DMS114 treated with DMSO at 0.1 percent for 48 hours (cell line): ENCODE results near the gene SRD5A1.

Source experiments
- DNase-seq: peaks from one replicate; lab custom pipeline; 2025; ENCODE audit not compliant: unreplicated experiment; lab: John Stamatoyannopoulos, UW

SRD5A1 gene

DNA sequence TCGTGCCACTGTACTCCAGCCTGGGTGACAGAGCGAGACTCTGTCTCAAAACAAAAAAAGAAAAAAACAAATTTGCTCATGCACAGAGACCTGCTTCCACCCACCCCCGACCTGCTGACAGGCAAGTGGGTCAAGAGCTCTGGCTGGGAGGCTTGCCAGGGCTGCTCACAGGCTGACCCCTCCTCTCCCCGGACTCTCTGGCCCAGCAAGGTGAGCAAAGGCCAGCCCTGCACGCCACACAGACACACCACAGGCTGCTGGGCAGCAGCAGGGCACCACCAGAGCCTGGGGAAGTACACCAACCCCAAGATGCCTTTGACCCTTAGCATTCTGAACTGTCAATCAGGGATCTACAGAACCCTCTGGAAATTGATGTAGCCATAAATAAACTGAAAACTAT, 29.6 kb upstream of the SRD5A1 start:
- DNase-seq = no peak

DNA sequence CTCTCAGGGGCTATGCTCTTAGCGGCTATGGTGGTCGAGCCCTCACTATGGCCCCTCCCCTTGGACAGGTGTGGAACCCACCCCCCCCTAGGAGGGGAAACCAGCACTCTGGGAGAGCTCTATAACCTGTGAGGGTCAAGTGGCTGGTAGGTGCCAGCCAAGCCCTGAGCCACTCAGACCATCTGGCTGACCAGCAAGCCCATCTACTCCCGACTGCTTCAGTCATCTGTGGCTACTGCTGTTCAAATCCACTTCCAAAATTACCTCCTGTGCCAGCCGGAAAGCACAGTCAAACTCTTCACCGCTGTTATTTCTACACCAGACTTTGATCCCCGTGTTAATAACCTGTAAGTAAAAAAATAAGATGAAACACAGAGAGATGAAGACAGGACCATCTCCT, 28.9 kb upstream of the SRD5A1 start:
- no peak for DNase-seq

DNA sequence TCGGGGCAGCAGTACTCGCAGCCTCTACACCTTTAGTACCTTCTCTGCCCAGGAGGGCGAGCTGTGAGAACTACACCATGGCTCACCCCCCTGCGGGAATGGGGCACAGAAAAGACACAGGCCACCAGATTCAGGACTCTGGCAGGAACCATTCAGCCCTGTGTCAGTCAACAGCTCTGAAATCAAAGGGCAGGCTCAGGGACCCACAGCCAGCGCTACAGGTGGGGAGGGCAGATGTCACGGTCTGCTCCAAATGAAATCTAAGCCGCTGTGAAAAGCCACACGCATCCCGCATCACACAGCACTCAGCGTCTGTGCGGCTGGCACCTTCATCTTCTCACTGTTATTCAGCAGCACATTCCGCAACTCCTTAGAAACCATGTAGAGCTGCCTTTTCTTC, 28.3 kb upstream of the SRD5A1 start:
- DNase-seq = no peak

DNA sequence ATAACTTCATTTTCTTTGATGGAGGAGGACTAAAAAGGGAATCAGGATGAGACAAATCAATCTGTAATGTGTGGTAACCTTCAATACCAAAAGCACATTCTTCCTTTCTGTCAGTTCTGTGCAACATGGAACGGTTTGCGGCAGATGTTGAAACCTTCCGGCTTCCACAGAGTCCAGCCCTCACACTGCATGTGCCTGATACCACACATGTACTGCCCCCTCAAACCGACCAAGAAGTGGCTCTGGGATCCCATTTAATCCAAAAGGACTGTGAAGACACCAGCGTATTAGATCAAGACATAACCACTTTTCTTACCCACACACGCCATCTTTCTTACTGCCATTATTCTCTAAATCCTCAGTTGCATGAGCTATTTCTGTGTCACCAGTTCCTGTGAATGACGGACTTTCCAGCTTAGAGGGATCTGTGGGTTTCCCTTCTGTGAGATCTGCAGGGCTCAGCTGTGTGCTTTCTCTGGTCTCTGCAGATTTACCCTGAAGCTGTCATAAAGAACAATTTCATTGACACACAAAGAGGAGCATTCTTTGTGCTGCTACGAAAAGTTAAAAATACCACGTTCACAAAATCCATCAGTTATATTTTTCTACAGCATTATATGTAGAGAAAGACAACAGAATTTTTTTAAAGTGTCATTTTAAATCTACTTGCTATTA, 26.2 kb upstream of the SRD5A1 start:
- no peak for DNase-seq

DNA sequence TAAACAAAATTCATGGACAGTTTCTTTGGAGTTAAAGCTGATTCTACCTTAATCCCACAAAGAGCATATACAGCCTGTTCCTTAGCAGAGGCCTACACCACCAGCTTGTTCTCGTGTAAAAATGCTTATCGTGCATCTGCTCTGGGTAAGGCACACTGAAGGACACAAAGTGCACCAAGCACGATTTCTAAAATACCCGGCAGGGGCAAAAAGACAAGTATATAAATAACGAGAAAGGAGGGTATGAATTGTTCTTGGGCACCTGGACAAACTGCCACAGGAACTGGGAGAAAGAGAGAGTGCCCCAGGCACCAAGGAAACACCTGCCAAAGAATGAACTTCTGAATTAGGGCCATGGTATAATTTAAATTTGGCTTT, 25.7 kb upstream of the SRD5A1 start:
- DNase-seq = no peak

DNA sequence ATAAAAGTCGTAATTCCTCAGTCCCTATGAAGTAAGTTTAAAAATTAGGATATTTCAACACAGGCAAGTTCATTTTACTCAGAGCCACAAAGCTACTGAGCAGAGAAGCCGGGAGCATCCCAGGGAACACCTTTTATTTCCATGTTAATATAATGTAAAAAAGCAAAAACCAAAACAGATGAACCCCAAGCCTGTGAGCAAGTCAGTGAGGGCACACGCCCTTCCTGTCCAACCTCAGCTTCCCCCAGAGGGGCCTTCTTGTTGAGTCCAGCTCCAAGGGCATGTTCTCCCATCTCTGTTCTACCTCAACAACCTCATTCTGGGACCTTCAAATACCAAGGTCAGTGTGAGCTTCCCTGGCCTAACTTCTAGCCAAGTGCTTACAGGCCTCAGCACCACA, 25.2 kb upstream of the SRD5A1 start:
- DNase-seq = no peak

DNA sequence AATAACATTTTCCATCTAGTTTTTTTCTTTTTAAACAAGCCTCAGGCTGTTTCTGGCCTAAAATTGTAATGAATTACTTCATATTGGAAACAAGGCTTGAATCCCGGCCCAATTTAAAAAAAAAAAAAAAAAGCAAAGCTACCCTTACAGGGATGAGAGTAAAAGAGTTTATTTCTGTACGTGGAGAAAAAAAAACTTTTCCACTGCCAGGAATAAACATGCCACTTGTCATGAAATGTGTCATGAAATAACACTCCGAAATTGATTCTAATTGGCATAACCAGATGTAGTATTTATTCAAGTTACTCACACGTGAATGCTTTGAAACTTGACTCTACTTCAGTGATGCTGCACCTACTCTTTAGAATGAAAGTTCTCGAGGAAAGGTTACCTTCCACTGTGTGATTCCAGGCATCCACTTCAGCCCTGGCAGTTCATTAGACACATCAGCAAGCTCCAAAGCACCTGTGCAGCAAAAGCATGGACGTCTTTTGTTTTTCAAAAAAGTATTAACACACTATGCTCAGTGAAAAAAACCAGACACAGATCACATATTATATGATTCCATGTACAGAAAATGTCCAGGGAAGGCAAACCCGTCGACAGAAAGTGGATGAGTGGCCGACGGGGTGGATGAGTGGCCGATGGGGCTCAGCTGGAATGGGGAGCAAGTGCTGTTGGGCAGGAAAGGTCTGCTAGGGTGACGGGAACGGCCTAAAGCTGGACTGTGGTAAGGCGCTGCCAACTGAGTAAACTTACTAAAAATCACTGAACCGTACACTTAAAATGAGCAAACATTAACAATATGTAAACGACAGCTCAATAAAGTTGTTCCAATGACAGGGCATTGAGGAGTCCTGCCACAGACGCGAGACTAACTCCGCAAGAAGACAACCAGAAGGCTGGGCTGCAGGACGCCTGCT, 21.6 kb upstream of the SRD5A1 start:
- no peak for DNase-seq

DNA sequence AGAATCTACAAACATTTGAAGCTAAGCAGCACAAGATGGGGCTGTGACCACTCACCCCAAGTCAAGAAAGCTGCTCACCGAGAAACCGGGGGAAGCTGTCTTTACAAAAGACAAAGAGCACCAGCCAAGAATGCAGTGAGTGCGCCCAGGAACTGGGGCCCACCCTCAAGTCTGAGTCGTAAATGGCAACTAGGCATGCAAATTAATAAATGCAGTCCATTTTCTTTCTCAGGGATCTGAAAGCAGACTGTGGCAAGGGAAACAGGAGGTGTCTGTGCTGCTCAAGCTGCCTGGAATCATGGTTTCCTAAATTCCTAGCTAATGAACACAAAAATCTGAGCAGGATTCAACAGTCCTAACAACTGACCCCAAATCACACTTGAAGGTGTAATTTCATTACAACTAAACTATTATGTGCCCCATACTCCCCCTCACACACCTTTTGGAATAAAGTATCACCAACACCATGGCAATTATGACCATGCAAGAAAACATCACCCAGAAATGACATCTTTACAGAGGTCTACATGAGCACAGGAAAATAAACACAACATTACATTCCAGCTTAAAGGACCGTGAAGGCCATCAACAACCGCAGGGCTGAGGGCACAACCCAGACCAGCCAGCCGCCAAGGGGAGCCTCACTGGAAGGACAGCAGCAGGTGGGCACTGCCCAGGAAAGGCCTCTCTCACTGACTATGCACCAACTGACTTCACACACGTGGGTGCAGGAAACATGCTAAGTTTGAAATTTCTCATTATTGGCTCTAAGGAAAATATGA, 18.0 kb upstream of the SRD5A1 start:
- DNase-seq = no peak

DNA sequence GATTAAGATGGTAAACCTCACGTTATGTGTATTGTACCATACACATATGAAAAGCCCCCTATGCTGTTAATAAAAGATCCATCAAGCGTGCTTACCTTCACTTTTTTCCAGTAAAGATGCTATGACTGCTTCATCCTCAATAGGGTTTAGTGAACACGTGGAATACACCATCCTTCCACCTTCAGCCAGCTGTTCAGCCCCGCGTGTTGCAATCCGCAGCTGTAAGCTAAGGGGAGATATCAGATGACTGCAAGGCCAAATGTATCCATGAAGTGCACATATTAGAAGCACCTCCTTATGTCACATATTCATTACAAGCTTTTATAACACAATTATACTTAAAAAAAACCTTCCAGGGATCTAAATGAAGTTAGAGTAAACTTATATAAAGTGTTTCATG, 16.6 kb upstream of the SRD5A1 start:
- no peak for DNase-seq

DNA sequence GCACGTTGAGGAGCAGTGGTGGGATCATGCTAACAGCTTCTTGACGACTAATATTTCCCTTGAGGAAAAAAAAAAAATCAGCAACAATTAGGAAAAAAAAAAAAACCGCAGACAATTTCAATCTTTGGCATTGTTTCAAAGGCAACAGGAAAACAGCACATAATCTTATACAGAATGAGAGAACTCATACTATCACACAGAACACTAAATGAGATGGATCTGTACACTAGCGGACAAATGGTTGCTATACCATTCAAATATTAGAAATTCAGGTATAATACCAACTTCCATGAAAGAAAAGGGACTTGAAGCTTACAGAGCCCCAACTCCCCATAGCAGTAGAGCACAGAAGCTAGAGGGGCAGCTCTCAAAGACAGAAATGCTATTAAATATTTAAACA, 10.0 kb upstream of the SRD5A1 start:
- no peak for DNase-seq

DNA sequence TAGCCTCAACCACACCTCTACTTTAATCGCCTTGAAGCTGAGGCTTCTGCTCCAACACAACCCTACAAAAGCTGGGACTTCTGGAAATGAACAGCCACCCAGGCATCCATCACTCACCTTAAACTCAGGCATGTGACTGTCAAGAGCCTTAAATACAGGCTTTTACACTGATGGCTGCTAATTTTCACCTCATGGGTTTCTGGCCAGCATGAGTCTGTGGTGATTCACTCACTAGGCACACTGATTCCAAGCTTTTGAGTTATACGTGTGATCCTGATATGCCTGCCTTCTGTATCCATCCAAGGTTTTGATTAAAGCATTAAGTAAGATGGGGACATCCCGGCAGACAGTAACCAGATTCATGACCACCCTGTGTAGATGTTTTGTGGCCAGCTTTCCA, 9.3 kb upstream of the SRD5A1 start:
- no peak for DNase-seq

DNA sequence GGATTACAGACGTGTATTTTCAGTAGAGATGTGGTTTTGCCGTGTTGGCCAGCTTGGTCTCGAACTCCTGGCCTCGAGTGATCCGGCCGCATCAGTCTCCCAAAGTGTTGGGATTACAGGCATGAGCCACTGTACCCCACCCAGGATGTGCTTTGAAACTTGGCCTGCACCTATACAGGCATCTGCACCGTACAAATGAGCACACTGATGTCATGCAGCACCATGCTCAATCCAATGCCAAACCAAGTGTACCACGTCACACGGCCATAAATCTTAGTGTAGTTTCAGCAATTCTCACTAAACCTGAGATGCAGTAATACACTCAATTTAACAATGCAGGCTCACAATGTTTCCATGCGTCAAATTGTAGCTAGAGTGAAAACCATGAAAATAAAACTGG, 6.7 kb upstream of the SRD5A1 start:
- DNase-seq = no peak

DNA sequence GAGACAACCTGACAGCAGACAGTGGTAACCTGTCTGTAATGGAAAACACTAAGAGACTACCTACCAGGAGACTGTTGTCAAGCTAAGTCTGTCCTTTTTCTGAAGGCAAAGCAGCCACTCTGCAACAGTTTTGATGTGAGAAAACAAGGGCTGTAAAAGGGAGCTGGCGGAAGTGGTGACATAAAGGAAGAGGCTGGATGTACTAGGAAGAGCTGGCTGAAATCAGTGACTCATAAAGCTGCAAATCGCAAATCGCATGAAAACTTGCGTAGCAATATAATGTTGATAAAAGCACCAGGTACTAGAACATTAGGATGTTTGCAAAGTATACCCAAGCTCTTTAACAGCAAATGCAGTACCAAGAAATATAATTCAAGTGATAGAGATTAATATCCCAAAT, 1.8 kb upstream of the SRD5A1 start:
- DNase-seq = no peak

DNA sequence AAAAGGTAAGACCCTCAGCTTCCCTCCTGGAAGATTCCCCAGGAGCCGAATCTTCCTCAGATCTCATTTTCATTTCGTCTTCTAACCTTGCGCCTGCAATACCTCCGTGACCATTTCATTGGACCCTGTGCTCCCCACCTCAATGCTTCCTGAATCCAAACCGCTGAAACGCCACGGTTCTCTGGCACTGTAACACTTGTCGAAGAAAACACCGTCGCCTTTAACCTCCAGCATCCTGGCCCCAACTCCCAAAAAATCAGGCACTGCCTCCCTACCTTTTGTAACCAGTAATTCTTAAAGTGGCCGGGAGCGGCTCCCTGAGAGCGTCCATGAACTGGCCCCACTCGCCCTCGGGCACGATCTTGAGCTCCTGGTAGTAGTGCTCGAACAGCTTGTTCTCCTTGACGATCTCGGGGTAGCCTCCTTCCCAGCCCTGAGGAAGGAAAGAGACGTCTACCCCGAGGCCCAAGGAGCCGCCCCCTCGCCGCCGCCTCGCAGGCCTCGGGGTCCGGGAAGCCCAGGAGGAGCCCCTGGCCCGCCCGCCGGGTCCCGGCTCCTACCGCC, 834 bp upstream of the SRD5A1 start:
- DNase-seq = no peak

DNA sequence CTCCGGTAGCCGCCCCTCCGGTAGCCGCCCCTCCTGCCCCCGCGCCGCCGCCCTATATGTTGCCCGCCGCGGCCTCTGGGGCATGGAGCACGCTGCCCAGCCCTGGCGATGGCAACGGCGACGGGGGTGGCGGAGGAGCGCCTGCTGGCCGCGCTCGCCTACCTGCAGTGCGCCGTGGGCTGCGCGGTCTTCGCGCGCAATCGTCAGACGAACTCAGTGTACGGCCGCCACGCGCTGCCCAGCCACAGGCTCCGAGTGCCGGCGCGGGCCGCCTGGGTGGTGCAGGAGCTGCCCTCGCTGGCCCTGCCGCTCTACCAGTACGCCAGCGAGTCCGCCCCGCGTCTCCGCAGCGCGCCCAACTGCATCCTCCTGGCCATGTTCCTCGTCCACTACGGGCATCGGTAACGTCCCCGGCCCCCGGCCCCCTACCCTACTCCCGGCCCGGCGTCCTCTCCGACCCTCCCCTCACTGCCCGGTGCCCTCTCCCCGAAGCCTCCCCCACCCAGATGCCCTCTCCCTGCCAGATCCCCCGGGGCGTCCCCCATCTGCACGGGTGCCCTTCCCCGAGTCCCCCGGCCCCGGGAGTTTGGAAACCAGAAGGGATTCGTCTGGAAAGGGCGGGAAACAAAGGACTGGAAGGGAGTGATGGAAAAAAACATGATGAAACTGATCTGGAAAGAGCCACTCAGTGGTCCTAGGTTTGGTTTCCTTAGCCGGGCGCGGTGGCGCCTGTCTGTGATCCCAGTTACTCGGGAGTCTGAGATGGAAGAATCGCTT, 417 bp downstream of the SRD5A1 start:
- no peak for DNase-seq

DNA sequence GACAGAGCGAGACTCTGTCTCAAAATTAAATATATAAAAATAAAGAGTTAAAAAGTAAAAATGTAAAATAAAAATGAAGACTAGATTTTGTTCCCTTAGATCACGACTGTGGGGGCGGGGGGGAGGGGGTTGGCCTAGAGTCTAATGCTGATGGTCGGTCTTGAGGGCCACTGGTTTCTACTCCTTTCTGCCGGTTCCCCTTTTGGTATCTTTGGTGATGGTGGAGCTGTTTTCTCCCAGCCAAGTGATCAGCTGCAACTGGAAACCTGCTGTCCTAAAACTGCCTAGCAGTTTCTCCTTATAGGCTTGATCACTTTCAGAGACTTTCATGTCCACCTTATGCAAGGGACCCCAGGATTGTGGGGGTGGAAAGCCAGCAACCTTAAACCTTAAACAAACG, 1.1 kb downstream of the SRD5A1 start:
- DNase-seq = no peak

DNA sequence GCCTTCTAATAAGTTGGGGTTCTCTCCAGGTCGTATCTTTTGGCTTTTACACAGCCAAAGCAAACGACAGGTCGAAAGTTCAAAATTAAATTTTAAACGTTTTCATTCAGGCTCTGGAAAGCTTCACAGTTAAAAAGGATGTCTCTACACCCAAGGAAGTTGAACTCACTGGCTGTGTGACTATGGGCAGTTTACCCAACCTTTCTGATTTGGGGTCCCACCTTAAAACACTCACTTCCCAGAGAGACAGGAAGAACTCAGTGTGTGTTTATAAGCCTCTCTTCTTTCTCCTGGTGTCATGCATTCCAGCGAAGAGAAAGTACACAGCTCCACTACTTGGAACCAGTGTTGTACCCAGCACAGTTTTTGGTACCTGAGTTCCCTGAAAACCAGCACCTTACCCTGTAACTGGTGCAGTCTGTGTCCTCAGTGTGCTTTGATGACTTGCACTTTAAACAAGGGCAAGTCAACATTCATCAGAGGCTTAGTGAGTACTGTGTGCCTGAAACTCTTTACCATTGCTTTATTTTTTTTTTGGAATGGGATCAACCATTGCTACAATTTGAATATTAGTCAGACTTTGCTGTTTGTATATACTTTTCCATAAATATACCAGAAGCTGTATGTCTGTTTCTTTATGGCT, 1.7 kb downstream of the SRD5A1 start:
- DNase-seq = no peak

DNA sequence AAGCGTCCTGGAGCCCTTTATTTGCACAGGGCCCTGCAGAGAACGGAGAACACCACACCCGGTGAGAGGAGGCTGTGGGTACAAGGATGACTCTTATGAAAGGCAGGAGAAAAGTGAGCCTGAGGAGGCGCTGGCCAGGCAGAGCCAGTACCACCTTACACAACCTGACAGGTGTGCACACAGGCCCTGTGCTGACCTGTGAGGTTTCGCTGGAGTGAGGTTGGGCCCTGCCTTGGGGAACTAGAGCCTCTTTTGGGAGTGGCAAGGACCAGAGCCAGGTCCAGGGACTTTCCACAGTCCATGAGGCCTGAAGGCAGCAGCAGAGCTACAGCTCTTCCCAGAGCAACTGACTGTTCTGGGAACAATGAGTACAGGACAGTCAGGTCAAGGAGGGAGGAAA, 3.1 kb downstream of the SRD5A1 start:
- no peak for DNase-seq

DNA sequence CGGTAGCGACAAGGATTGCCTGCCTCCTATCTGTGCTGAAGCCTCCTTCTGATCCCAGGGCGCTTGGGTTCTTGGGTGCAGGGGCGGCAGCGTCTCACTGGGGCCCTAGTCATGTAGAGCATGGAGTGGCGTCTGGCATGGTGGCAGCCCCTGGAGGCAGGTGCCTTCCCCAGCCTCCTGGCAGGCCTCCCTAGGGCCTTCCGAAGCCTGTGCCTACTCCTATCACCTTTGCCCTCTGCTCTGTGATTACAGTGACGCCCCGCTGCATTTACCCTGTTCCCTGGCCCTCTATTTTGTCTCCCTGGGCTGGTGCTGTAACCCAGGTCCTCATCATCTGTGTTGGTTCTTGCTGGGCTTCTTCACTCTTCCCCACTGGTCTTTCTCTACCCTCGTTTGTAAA, 3.8 kb downstream of the SRD5A1 start:
- no peak for DNase-seq

DNA sequence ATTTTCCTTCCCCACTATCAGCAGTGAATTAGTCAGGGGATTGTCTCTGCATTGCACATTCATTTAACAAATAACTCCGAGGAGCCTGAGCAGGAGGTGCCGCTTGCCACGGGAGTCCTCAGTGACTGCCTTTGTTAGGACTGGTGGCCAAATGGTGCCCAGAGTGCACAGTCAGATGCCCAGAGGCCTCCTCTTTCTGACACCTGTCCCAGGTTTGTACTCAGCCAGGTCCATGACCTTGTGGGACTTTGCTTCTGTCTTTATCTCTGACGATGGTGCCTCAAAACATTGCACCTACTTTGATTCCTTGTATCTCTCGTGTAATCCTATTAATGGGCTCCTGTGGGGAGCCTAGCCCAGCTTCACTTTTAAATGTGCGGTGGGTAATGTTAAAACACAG, 4.3 kb downstream of the SRD5A1 start:
- no peak for DNase-seq
